Measurements from ENCODE around the gene GALNT2. TPM values are rescaled to one million over a fixed set of nuclear protein-coding genes. Genes with fewer than 3 reads are reported as not detected.

GALNT2 gene
- total and polyA plus RNA-seq, 4 experiments from 2014 or later = 11.5 to 20.9 (median 15.8) TPM

- H3K27me3 Mint-ChIP-seq = no peaks in the 10 kb centered on the region
- ChIA-PET POLR2A (ENCODE audit: partially characterized antibody) (no interaction called here), CTCF (ENCODE audit: partially characterized antibody) (interaction anchor here (1.1 kb wide), 1 partner anchor 12 kb away, joined by 3 read pairs; no protein-coding TSS in a partner anchor)
- H3K4me1 ChIP-seq (ENCODE audit: insufficient read depth, low read length) = no peaks in the 10 kb centered on the region
- no peak for DNase-seq
- H3K4me1 Mint-ChIP-seq = no peaks in the 10 kb centered on the region
- intact Hi-C loops (cut with micrococcal nuclease) = no loop called here
- no peaks in the 10 kb centered on the region for H3K36me3 ChIP-seq (ENCODE audit: insufficient read depth, low read length)
- H3K27ac Mint-ChIP-seq = no peak overlapping the region
- no peak overlapping the region for H3K4me3 Mint-ChIP-seq
- H3K27ac ChIP-seq (ENCODE audit: low read depth, low read length) = no peak overlapping the region
- H3K36me3 Mint-ChIP-seq = no peaks in the 10 kb centered on the region
- peaks cover 0 to under 1% (median 0%) of the 10 kb centered on the region in 8 donors for H3K9me3 Mint-ChIP-seq
- no peaks in the 10 kb centered on the region for H3K9me3 ChIP-seq (ENCODE audit: control insufficient read depth in 1 of 2, low read length in 2 of 2)
- H3K27me3 ChIP-seq (ENCODE audit: insufficient read depth, low read length) = no peaks in the 10 kb centered on the region
- H3K4me3 ChIP-seq (ENCODE audit: low read length in 2 of 2) = no peak overlapping the region
Observed at GRCh38 chr1:230317823-230318819, 251.1 kb downstream of the GALNT2 start.

GRCh38 chr1:230319014-230319747, 252.1 kb downstream of the GALNT2 start:
- ChIA-PET POLR2A (ENCODE audit: partially characterized antibody) (no interaction called here), CTCF (ENCODE audit: partially characterized antibody) (no interaction called here)
- no peaks in the 10 kb centered on the region for H3K27me3 ChIP-seq (ENCODE audit: insufficient read depth, low read length)
- no peak overlapping the region for H3K4me3 ChIP-seq (ENCODE audit: low read length in 2 of 2)
- H3K4me1 Mint-ChIP-seq = no peaks in the 10 kb centered on the region
- H3K27ac Mint-ChIP-seq = no peak overlapping the region
- H3K27ac ChIP-seq (ENCODE audit: low read depth, low read length) = no peak overlapping the region
- no peaks in the 10 kb centered on the region for H3K36me3 ChIP-seq (ENCODE audit: insufficient read depth, low read length)
- no peak overlapping the region for H3K4me3 Mint-ChIP-seq
- H3K27me3 Mint-ChIP-seq = peaks cover 0 to 2% of the 10 kb centered on the region in 2 donors
- no peaks in the 10 kb centered on the region for H3K36me3 Mint-ChIP-seq
- no peaks in the 10 kb centered on the region for H3K4me1 ChIP-seq (ENCODE audit: insufficient read depth, low read length)
- DNase-seq = no peak
- H3K9me3 ChIP-seq (ENCODE audit: control insufficient read depth in 1 of 2, low read length in 2 of 2) = no peaks in the 10 kb centered on the region
- intact Hi-C loops (cut with micrococcal nuclease) = no loop called here
- H3K9me3 Mint-ChIP-seq = no peaks in the 10 kb centered on the region

GRCh38 chr1:230320804-230321203, 253.8 kb downstream of the GALNT2 start:
- Mint-ChIP-seq H3K9me3 (no peaks in the 10 kb centered on the region), H3K27ac (no peak overlapping the region), H3K4me3 (no peak overlapping the region), H3K36me3 (no peaks in the 10 kb centered on the region), H3K4me1 (no peaks in the 10 kb centered on the region), H3K27me3 (peaks cover 1 to 2% of the 10 kb centered on the region in 2 donors)
- H3K4me1 ChIP-seq (ENCODE audit: insufficient read depth, low read length) = no peaks in the 10 kb centered on the region
- no peaks in the 10 kb centered on the region for H3K36me3 ChIP-seq (ENCODE audit: insufficient read depth, low read length)
- H3K27ac ChIP-seq (ENCODE audit: low read depth, low read length) = no peak overlapping the region
- intact Hi-C loops (cut with micrococcal nuclease) = no loop called here
- ChIA-PET POLR2A (ENCODE audit: partially characterized antibody) (no interaction called here), CTCF (ENCODE audit: partially characterized antibody) (no interaction called here)
- no peak overlapping the region for H3K4me3 ChIP-seq (ENCODE audit: low read length in 2 of 2)
- no peaks in the 10 kb centered on the region for H3K27me3 ChIP-seq (ENCODE audit: insufficient read depth, low read length)
- no peaks in the 10 kb centered on the region for H3K9me3 ChIP-seq (ENCODE audit: control insufficient read depth in 1 of 2, low read length in 2 of 2)
- DNase-seq = no peak

- intact Hi-C loops (cut with micrococcal nuclease) = no loop called here
- no peaks in the 10 kb centered on the region for H3K36me3 Mint-ChIP-seq
- H3K4me3 ChIP-seq (ENCODE audit: low read length in 2 of 2) = no peak overlapping the region
- no peaks in the 10 kb centered on the region for H3K4me1 Mint-ChIP-seq
- H3K4me1 ChIP-seq (ENCODE audit: insufficient read depth, low read length) = no peaks in the 10 kb centered on the region
- no peaks in the 10 kb centered on the region for H3K27me3 ChIP-seq (ENCODE audit: insufficient read depth, low read length)
- no peaks in the 10 kb centered on the region for H3K9me3 ChIP-seq (ENCODE audit: control insufficient read depth in 1 of 2, low read length in 2 of 2)
- H3K9me3 Mint-ChIP-seq = no peaks in the 10 kb centered on the region
- no peak for DNase-seq
- peaks cover 1 to 2% of the 10 kb centered on the region in 2 donors for H3K27me3 Mint-ChIP-seq
- H3K27ac ChIP-seq (ENCODE audit: low read depth, low read length) = no peak overlapping the region
- ChIA-PET CTCF (ENCODE audit: partially characterized antibody) (no interaction called here), POLR2A (ENCODE audit: partially characterized antibody) (no interaction called here)
- no peak overlapping the region for H3K27ac Mint-ChIP-seq
- H3K36me3 ChIP-seq (ENCODE audit: insufficient read depth, low read length) = no peaks in the 10 kb centered on the region
- H3K4me3 Mint-ChIP-seq = no peak overlapping the region
Observed at GRCh38 chr1:230321341-230321740, 254.3 kb downstream of the GALNT2 start.

GRCh38 chr1:230321741-230322420, 254.8 kb downstream of the GALNT2 start:
- Mint-ChIP-seq H3K9me3 (no peaks in the 10 kb centered on the region), H3K4me1 (no peaks in the 10 kb centered on the region), H3K4me3 (no peak overlapping the region), H3K27ac (peak overlapping the region in 1 of 7 donors; percentile 31), H3K27me3 (peaks cover 1 to 2% of the 10 kb centered on the region in 2 donors), H3K36me3 (no peaks in the 10 kb centered on the region)
- POLR2A ChIA-PET (ENCODE audit: partially characterized antibody) = no interaction called here
- intact Hi-C loops (cut with micrococcal nuclease) = no loop called here
- Histone ChIP-seq H3K4me3 (ENCODE audit: low read length in 2 of 2) (no peak overlapping the region), H3K9me3 (ENCODE audit: control insufficient read depth in 1 of 2, low read length in 2 of 2) (no peaks in the 10 kb centered on the region), H3K36me3 (ENCODE audit: insufficient read depth, low read length) (no peaks in the 10 kb centered on the region), H3K4me1 (ENCODE audit: insufficient read depth, low read length) (no peaks in the 10 kb centered on the region), H3K27ac (ENCODE audit: low read depth, low read length) (no peak overlapping the region), H3K27me3 (ENCODE audit: insufficient read depth, low read length) (no peaks in the 10 kb centered on the region)
- DNase-seq = no peak
- CTCF ChIA-PET (ENCODE audit: partially characterized antibody) = no interaction called here

- ChIA-PET POLR2A (ENCODE audit: partially characterized antibody) (no interaction called here), CTCF (ENCODE audit: partially characterized antibody) (no interaction called here)
- H3K27me3 ChIP-seq (ENCODE audit: insufficient read depth, low read length) = no peaks in the 10 kb centered on the region
- H3K36me3 ChIP-seq (ENCODE audit: insufficient read depth, low read length) = no peaks in the 10 kb centered on the region
- Mint-ChIP-seq H3K9me3 (no peaks in the 10 kb centered on the region), H3K27me3 (peaks cover 1 to 2% of the 10 kb centered on the region in 2 donors), H3K36me3 (no peaks in the 10 kb centered on the region), H3K27ac (no peak overlapping the region), H3K4me1 (no peaks in the 10 kb centered on the region), H3K4me3 (no peak overlapping the region)
- no peak overlapping the region for H3K4me3 ChIP-seq (ENCODE audit: low read length in 2 of 2)
- no peak overlapping the region for H3K27ac ChIP-seq (ENCODE audit: low read depth, low read length)
- no peak for DNase-seq
- intact Hi-C loops (cut with micrococcal nuclease) = no loop called here
- H3K9me3 ChIP-seq (ENCODE audit: control insufficient read depth in 1 of 2, low read length in 2 of 2) = no peaks in the 10 kb centered on the region
- H3K4me1 ChIP-seq (ENCODE audit: insufficient read depth, low read length) = no peaks in the 10 kb centered on the region
Observed at GRCh38 chr1:230322421-230322756, 255.4 kb downstream of the GALNT2 start.

- DNase-seq = no peak
- H3K36me3 ChIP-seq (ENCODE audit: insufficient read depth, low read length) = no peaks in the 10 kb centered on the region
- Mint-ChIP-seq H3K27ac (no peak overlapping the region), H3K4me1 (peaks cover under 1 to 5% (median 3%) of the 10 kb centered on the region in 4 donors), H3K36me3 (no peaks in the 10 kb centered on the region), H3K4me3 (no peak overlapping the region), H3K9me3 (no peaks in the 10 kb centered on the region), H3K27me3 (peaks cover 1 to 2% of the 10 kb centered on the region in 2 donors)
- no peaks in the 10 kb centered on the region for H3K9me3 ChIP-seq (ENCODE audit: control insufficient read depth in 1 of 2, low read length in 2 of 2)
- intact Hi-C loops (cut with micrococcal nuclease) = no loop called here
- H3K4me3 ChIP-seq (ENCODE audit: low read length in 2 of 2) = no peak overlapping the region
- no peaks in the 10 kb centered on the region for H3K4me1 ChIP-seq (ENCODE audit: insufficient read depth, low read length)
- ChIA-PET POLR2A (ENCODE audit: partially characterized antibody) (no interaction called here), CTCF (ENCODE audit: partially characterized antibody) (no interaction called here)
- H3K27ac ChIP-seq (ENCODE audit: low read depth, low read length) = no peak overlapping the region
- no peaks in the 10 kb centered on the region for H3K27me3 ChIP-seq (ENCODE audit: insufficient read depth, low read length)
Observed at GRCh38 chr1:230322967-230323547, 256.0 kb downstream of the GALNT2 start.

Data from CD4-positive, alpha-beta memory T cell (primary cell).